HUES6 (cell line): Measurements from ENCODE around the gene SSC4D.
"Not testable (repeated sequence)": the region's sequence is repeated elsewhere in the genome, so short reads cannot be mapped to it uniquely, and the experiment has no call there.

Source experiments
- H3K27ac ChIP-seq: 2 replicates; pipeline ENCODE4 v1.7.0; 2013; ENCODE audit warnings: low read depth, mild to moderate bottlenecking, low read length, inconsistent platforms
- H3K27me3 ChIP-seq: 2 replicates; pipeline ENCODE4 v1.6.1; 2013; ENCODE audit warnings: low read length; ENCODE audit not compliant: control insufficient read depth, insufficient read depth
- H3K36me3 ChIP-seq: 2 replicates; pipeline ENCODE4 v1.6.1; 2013; ENCODE audit warnings: low read length; ENCODE audit not compliant: control insufficient read depth, insufficient read depth
- H3K4me1 ChIP-seq: 2 replicates; pipeline ENCODE4 v1.6.1; 2013; ENCODE audit warnings: low read length; ENCODE audit not compliant: control insufficient read depth, insufficient read depth
- H3K4me3 ChIP-seq: 2 replicates; pipeline ENCODE4 v1.5.1; 2013; ENCODE audit warnings: low read depth, low read length
- H3K9ac ChIP-seq: one replicate; pipeline ENCODE4 v1.6.1; 2013; ENCODE audit warnings: mild to moderate bottlenecking, low read length
- H3K9me3 ChIP-seq: 2 replicates; pipeline ENCODE4 v1.6.1; 2013; ENCODE audit warnings: low read depth, low read length; ENCODE audit not compliant: control insufficient read depth, insufficient read depth

SSC4D gene

GRCh38 chr7:76409537-76409936 lies at the start of gene SSC4D:
TSS of gene SSC4D (minus strand) at chr7:76409697. CDS start at chr7:76404439, 5,258 bp downstream.
- Histone ChIP-seq H3K36me3 (no peaks in the 10 kb centered on the region), H3K4me1 (peaks cover 11% of the 10 kb centered on the region; the same call in 1 of the 2 replicates), H3K27me3 (no peaks in the 10 kb centered on the region), H3K27ac (no peak within 1 kb of the TSS), H3K9me3 (no peaks in the 10 kb centered on the region), H3K9ac (peak within 1 kb of the TSS; percentile 31), H3K4me3 (peak within 1 kb of the TSS; percentile 64)

GRCh38 chr7:76458504-76458903 lies 49.0 kb upstream of the SSC4D start:
- H3K9me3 ChIP-seq, H3K27ac ChIP-seq, H3K4me1 ChIP-seq, H3K36me3 ChIP-seq, H3K9ac ChIP-seq, H3K4me3 ChIP-seq, H3K27me3 ChIP-seq: not testable (repeated sequence)

- not testable (repeated sequence) for H3K9me3 ChIP-seq, H3K4me1 ChIP-seq, H3K27ac ChIP-seq, H3K27me3 ChIP-seq, H3K36me3 ChIP-seq, H3K9ac ChIP-seq, H3K4me3 ChIP-seq
Observed at GRCh38 chr7:76457017-76457416, 47.5 kb upstream of the SSC4D start.

GRCh38 chr7:76445577-76446008 lies 36.1 kb upstream of the SSC4D start:
- not testable (repeated sequence) for H3K36me3 ChIP-seq, H3K27ac ChIP-seq, H3K27me3 ChIP-seq, H3K9me3 ChIP-seq, H3K4me3 ChIP-seq, H3K4me1 ChIP-seq, H3K9ac ChIP-seq

- not testable (repeated sequence) for H3K9me3 ChIP-seq, H3K27ac ChIP-seq, H3K4me3 ChIP-seq, H3K4me1 ChIP-seq, H3K36me3 ChIP-seq, H3K27me3 ChIP-seq, H3K9ac ChIP-seq
Observed at GRCh38 chr7:76443846-76444245, 34.3 kb upstream of the SSC4D start.

- H3K36me3 ChIP-seq, H3K27me3 ChIP-seq, H3K27ac ChIP-seq, H3K4me1 ChIP-seq, H3K9ac ChIP-seq, H3K4me3 ChIP-seq, H3K9me3 ChIP-seq: not testable (repeated sequence)
Observed at GRCh38 chr7:76442664-76443446, 33.4 kb upstream of the SSC4D start.

- H3K4me1 ChIP-seq, H3K27ac ChIP-seq, H3K9me3 ChIP-seq, H3K36me3 ChIP-seq, H3K4me3 ChIP-seq, H3K27me3 ChIP-seq, H3K9ac ChIP-seq: not testable (repeated sequence)
Observed at GRCh38 chr7:76441792-76442191, 32.3 kb upstream of the SSC4D start.

GRCh38 chr7:76440404-76440803 lies 30.9 kb upstream of the SSC4D start:
- H3K27ac ChIP-seq, H3K4me3 ChIP-seq, H3K36me3 ChIP-seq, H3K9me3 ChIP-seq, H3K4me1 ChIP-seq, H3K9ac ChIP-seq, H3K27me3 ChIP-seq: not testable (repeated sequence)

GRCh38 chr7:76439120-76439888 lies 29.8 kb upstream of the SSC4D start:
- not testable (repeated sequence) for H3K9ac ChIP-seq, H3K27ac ChIP-seq, H3K4me3 ChIP-seq, H3K36me3 ChIP-seq, H3K27me3 ChIP-seq, H3K4me1 ChIP-seq, H3K9me3 ChIP-seq

- not testable (repeated sequence) for H3K4me3 ChIP-seq, H3K27ac ChIP-seq, H3K36me3 ChIP-seq, H3K9me3 ChIP-seq, H3K4me1 ChIP-seq, H3K9ac ChIP-seq, H3K27me3 ChIP-seq
Observed at GRCh38 chr7:76437873-76438272, 28.4 kb upstream of the SSC4D start.

- Histone ChIP-seq H3K27ac (no peak overlapping the region), H3K9ac (no peak overlapping the region), H3K9me3 (no peaks in the 10 kb centered on the region), H3K4me1 (peaks cover 13% of the 10 kb centered on the region), H3K4me3 (no peak overlapping the region), H3K27me3 (no peaks in the 10 kb centered on the region), H3K36me3 (no peaks in the 10 kb centered on the region)
Observed at GRCh38 chr7:76430836-76431235, 21.3 kb upstream of the SSC4D start.
